ENCODE results near the gene TNIP2.

The TNIP2 gene

GRCh38 chr4:2755821-2756690, at the start of gene TNIP2:
Gene TNIP2 (minus strand): TSS chr4:2756336. CDS start chr4:2756289, 47 bp downstream.
- DNase-seq (ENCODE audit: low spot score) = peak; percentile 85

GRCh38 chr4:2804973-2805501, 48.9 kb upstream of the TNIP2 start:
- DNase-seq (ENCODE audit: low spot score) = no peak

- no peak for DNase-seq (ENCODE audit: low spot score)
These were observed 48.4 kb upstream of the TNIP2 start for GRCh38 chr4:2804449-2804972.

- no peak for DNase-seq (ENCODE audit: low spot score)
These were observed 47.7 kb upstream of the TNIP2 start for GRCh38 chr4:2803624-2804448.

GRCh38 chr4:2802618-2803531, 46.7 kb upstream of the TNIP2 start:
- no peak for DNase-seq (ENCODE audit: low spot score)

- DNase-seq (ENCODE audit: low spot score) = peak; percentile 86
These were observed 44.8 kb upstream of the TNIP2 start for GRCh38 chr4:2800691-2801596.

- DNase-seq (ENCODE audit: low spot score) = no peak
These were observed 44.0 kb upstream of the TNIP2 start for GRCh38 chr4:2799971-2800690.

GRCh38 chr4:2799224-2799911, 43.2 kb upstream of the TNIP2 start:
- DNase-seq (ENCODE audit: low spot score) = no peak

GRCh38 chr4:2798399-2799223, 42.5 kb upstream of the TNIP2 start:
- peak; percentile 68 for DNase-seq (ENCODE audit: low spot score)

- DNase-seq (ENCODE audit: low spot score) = no peak
These were observed 41.6 kb upstream of the TNIP2 start for GRCh38 chr4:2797545-2798305.

- no peak for DNase-seq (ENCODE audit: low spot score)
These were observed 40.9 kb upstream of the TNIP2 start for GRCh38 chr4:2796849-2797544.

- peak; percentile 6 for DNase-seq (ENCODE audit: low spot score)
These were observed 40.0 kb upstream of the TNIP2 start for GRCh38 chr4:2795893-2796848.

GRCh38 chr4:2795300-2795892, 39.3 kb upstream of the TNIP2 start:
- no peak for DNase-seq (ENCODE audit: low spot score)

- DNase-seq (ENCODE audit: low spot score) = peak; percentile 74
These were observed 38.6 kb upstream of the TNIP2 start for GRCh38 chr4:2794486-2795299.
